ENCODE measurements around the gene ITGA5.

Gene ITGA5

DNA sequence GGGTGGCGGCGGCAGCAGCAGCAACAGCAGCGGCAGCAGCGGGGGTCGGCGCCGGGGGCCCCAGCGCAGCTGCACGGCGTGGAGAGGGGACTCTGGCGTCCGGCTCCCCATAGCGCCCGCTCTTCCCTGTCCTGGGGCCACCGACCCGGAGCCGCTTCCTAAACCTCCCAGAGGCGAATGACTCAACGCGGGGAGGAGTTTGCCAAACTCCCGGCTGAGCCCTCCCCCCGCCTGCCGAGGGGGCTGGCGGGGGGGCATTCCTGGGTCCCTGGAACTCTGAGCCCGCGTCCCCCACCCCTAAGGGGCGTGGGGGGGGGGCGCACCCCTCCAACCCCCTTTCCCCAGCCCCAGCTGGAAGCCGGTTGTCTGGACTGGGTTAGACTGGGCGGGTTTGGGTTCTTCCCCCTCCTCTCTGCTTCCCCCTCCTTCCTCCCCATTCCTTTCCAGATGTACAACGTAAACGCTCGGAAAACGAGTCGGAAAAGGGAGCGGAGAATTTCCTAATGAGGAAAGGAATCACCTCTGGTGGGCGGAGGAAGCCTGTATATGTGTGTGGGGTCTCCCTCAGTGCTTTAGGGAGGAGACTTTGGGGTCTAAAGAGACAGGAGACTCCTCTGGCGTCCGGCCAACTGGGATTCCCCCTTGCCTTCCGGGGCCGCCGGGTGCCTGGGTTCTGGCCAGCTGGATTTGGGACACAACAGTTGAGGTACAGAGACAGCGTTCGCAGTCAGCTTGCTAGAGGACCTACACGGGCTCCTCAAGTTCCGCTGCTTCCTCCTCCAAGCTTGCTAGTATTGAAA, at the start of gene ITGA5:
TSS of gene ITGA5 (minus strand) at position 179 of the 800 bp plus-strand sequence. CDS start at position 111, 68 bp downstream.
- TF ChIP-seq ZNF274 (IDR thresholded peaks at IDR 0.05; ENCODE audit: low read depth, low read length), result no peak
- peak within 1 kb of the TSS; percentile 70 for H3K4me3 ChIP-seq (ENCODE audit: low read length)

- no peak for TF ChIP-seq ZNF274 (IDR thresholded peaks at IDR 0.05; ENCODE audit: low read depth, low read length)
- no peak overlapping the region for H3K4me3 ChIP-seq (ENCODE audit: low read length)
These were observed 46.9 kb upstream of the ITGA5 start for GRCh38 chr12:54465857-54466523.

DNA sequence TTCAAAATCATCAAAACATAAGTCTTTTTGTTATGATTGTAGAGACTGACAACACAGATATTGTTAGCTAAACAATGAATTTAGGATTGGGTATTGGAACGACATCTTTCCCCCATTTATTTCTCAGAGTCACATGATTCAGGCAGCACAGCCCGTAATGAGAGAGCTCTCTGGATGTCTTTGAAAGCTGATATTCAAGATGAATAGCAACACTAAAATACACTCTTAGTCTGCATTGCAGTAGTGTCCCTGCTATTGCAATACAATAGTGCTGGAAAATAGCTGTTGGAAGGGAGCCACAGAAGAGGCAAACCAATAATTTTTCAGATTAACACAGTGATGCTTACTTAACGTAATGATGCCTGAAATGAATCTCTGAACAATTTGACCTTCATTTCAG, 44.4 kb upstream of the ITGA5 start:
- no peak overlapping the region for H3K4me3 ChIP-seq (ENCODE audit: low read length)
- no peak for TF ChIP-seq ZNF274 (IDR thresholded peaks at IDR 0.05; ENCODE audit: low read depth, low read length)

GRCh38 chr12:54463034-54463433, 44.0 kb upstream of the ITGA5 start:
- TF ChIP-seq ZNF274 (IDR thresholded peaks at IDR 0.05; ENCODE audit: low read depth, low read length), result no peak
- no peak overlapping the region for H3K4me3 ChIP-seq (ENCODE audit: low read length)

DNA sequence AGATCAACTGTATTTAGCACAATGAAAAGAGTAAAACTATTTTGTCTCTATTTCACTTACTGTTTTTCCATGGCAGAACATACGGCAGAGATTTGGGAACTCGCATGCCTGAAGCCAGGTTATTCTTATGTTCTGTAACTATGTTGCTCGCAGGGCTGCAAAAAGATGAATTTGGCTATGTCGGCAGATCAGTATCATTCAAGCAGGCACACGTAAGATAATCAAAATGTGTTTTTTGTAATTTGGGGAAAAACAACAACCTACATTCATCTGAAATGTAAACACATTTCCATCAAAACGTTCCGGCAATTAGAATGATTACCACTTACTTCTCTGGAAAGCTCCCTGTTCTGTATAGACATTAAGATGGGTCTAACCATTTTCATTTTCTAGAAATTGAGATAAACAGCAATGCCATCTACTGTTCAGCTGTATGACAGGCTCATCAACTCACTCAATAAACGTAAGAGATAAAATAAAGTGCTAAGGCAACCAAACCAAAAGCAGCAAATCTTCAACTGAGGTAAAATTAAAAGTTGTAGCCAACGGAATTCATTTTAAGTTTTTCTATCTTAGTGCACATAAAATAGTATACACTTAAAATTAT, 41.4 kb upstream of the ITGA5 start:
- H3K4me3 ChIP-seq (ENCODE audit: low read length), result no peak overlapping the region
- no peak for TF ChIP-seq ZNF274 (IDR thresholded peaks at IDR 0.05; ENCODE audit: low read depth, low read length)

GRCh38 chr12:54459355-54459754, 40.3 kb upstream of the ITGA5 start:
- no peak for TF ChIP-seq ZNF274 (IDR thresholded peaks at IDR 0.05; ENCODE audit: low read depth, low read length)
- no peak overlapping the region for H3K4me3 ChIP-seq (ENCODE audit: low read length)

GRCh38 chr12:54455760-54456469, 36.8 kb upstream of the ITGA5 start:
- H3K4me3 ChIP-seq (ENCODE audit: low read length), result no peak overlapping the region
- no peak for TF ChIP-seq ZNF274 (IDR thresholded peaks at IDR 0.05; ENCODE audit: low read depth, low read length)

DNA sequence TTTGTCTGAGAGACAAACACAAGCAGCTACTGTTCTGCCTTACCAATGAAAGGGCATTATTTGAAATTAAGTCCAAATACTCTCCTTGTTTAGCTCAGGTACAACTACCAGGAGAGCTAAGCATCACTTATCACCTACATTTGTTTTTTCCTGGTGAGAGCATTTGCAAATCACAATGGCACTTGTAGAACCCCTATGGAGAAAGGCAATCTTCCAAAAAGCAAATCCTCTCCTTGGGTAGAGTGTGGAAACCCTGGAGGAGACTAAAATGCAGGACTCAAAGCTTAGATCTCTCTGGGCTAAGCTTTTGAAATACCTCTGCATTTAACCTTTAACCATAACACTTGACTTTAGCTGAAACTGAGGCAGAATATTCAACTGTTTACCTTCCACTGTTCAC, 33.6 kb upstream of the ITGA5 start:
- H3K4me3 ChIP-seq (ENCODE audit: low read length), result no peak overlapping the region
- no peak for TF ChIP-seq ZNF274 (IDR thresholded peaks at IDR 0.05; ENCODE audit: low read depth, low read length)

- H3K4me3 ChIP-seq (ENCODE audit: low read length), result no peak overlapping the region
- no peak for TF ChIP-seq ZNF274 (IDR thresholded peaks at IDR 0.05; ENCODE audit: low read depth, low read length)
These were observed 29.3 kb upstream of the ITGA5 start for GRCh38 chr12:54448344-54448743.

- H3K4me3 ChIP-seq (ENCODE audit: low read length), result no peak overlapping the region
- no peak for TF ChIP-seq ZNF274 (IDR thresholded peaks at IDR 0.05; ENCODE audit: low read depth, low read length)
These were observed 28.9 kb upstream of the ITGA5 start for GRCh38 chr12:54447917-54448316.

GRCh38 chr12:54444206-54444605, 25.1 kb upstream of the ITGA5 start:
- no peak overlapping the region for H3K4me3 ChIP-seq (ENCODE audit: low read length)
- TF ChIP-seq ZNF274 (IDR thresholded peaks at IDR 0.05; ENCODE audit: low read depth, low read length), result no peak

DNA sequence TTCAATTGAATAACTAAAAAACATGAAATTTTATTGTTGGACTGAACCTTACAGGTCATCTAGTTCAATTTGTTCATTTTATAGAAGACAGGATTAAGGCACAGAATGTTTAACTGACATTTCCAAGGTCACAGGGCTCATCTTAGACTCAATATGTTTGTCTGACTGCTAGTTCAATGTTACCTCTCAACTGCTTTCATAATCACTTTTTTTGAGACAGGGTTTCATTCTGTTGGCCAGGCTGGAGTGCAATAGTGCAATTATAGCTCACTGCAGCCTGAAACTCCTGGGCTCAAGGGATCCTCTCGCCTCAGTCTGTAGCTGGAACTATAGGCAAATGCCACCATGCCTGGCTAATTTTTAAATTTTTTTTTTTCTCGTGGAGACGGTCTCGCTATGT, 24.4 kb upstream of the ITGA5 start:
- H3K4me3 ChIP-seq (ENCODE audit: low read length), result no peak overlapping the region
- no peak for TF ChIP-seq ZNF274 (IDR thresholded peaks at IDR 0.05; ENCODE audit: low read depth, low read length)

DNA sequence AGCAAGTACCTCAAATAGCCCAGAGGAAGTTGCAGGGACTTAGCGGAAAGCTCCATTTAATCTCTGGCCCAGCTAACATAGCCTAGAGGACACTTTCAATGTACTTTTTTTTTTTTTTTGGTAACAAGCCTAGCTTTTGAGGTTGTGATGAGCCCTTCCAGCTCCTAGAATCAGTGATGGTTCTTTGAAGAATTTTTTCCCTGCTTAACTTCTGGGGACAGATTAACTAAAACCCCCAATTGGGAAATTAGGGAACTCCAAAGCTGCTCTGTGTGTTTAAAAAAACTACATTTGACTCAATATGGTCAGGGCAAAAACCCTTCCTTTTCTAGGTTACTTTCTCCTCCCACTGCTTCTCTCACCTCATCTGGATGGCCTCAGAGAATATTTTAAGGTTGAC, 23.9 kb upstream of the ITGA5 start:
- H3K4me3 ChIP-seq (ENCODE audit: low read length), result no peak overlapping the region
- no peak for TF ChIP-seq ZNF274 (IDR thresholded peaks at IDR 0.05; ENCODE audit: low read depth, low read length)

GRCh38 chr12:54442099-54442498, 23.0 kb upstream of the ITGA5 start:
- no peak overlapping the region for H3K4me3 ChIP-seq (ENCODE audit: low read length)
- no peak for TF ChIP-seq ZNF274 (IDR thresholded peaks at IDR 0.05; ENCODE audit: low read depth, low read length)

All from GM08714 (cell line).